Measurements from ENCODE around the gene PTAFR. TPM values are rescaled to one million over a fixed set of nuclear protein-coding genes. Genes with fewer than 3 reads are reported as not detected.
A peak's percentile ranks its signal among the peaks of the same experiment; 100 is the strongest.

Gene PTAFR
- total and polyA plus RNA-seq, 2 of the 4 experiments (the other 2 are of a cell fraction) = 0.17 to 0.18 TPM

DNA sequence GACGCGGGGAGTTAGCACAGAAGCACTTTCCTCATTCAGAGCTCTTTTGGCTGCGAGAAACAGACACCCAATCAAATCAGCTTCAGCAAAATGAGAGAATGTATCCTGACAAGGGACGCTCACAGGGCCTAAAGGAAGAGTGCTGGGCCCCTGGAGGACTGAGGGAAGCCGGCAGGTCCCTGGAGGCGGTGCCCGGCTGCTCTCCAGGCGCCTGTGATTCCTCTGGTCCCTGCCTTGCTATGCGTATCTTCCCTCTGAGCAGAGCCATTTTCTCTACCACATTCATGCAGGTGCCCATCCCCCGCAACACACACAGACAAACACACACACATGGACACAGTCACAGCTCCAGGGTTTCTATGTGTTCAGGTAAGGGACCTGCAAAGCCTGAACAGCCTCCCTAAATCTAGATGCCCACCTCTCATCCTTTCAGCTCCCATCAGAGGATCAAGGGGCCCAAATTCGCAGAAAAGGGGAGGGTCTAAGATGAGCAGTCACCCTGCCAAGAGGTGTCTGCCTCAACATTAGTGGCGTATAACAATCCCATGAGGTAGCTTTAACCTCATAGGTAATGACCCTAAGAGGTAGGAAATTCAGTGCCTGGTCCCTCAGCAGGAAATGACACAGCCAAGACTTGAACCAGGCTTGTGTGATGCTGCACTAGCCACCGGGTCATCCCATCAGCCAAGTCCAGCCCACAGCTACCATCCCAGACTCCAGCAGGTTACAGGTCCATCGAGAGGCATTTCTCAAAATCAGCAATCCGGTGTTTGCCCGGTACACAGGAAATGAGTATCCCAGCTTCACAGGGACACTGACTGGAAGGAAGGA lies 29.0 kb downstream of the PTAFR start:
- Histone ChIP-seq H2BK120ac (ENCODE audit: low read depth, low read length) (no peak overlapping the region), H3K4ac (ENCODE audit: low read depth, low read length) (no peak overlapping the region), H3K23ac (ENCODE audit: low read depth, low read length) (no peak overlapping the region), H3K9me3 (ENCODE audit: control insufficient read depth, insufficient read depth, low read length) (no peaks in the 10 kb centered on the region), H3K18ac (ENCODE audit: low read depth, low read length) (no peak overlapping the region), H3K56ac (ENCODE audit: extremely low read depth, insufficient read depth, low read length) (no peak overlapping the region), H3K9ac (ENCODE audit: low read depth, low read length) (no peak overlapping the region), H3K79me1 (ENCODE audit: low read depth in 1 of 2, low read length in 2 of 2) (no peaks in the 10 kb centered on the region), H2BK20ac (ENCODE audit: low read depth, low read length) (no peak overlapping the region), H4K20me1 (ENCODE audit: insufficient read depth, low read length) (no peaks in the 10 kb centered on the region), H3K4me1 (ENCODE audit: control insufficient read depth, insufficient read depth, low read length) (no peaks in the 10 kb centered on the region), H2BK15ac (ENCODE audit: low read depth, low read length) (no peak overlapping the region), H2BK5ac (ENCODE audit: low read depth, low read length, poor library complexity, severe bottlenecking) (no peak overlapping the region), H4K8ac (ENCODE audit: low read depth in 2 of 2, low read length in 2 of 2) (no peak overlapping the region), H4K5ac (ENCODE audit: low read depth, low read length) (no peak overlapping the region), H3K27me3 (ENCODE audit: control insufficient read depth, insufficient read depth, low read length) (no peaks in the 10 kb centered on the region), H2AFZ (replicated peaks; ENCODE audit: low read length, poor library complexity) (peak overlapping the region; percentile 37), H3K36me3 (ENCODE audit: control insufficient read depth, insufficient read depth, low read length) (no peaks in the 10 kb centered on the region), H3K4me3 (ENCODE audit: insufficient read depth, low read depth, low read length) (no peak overlapping the region), H2AK5ac (ENCODE audit: low read depth, low read length) (peak overlapping the region; percentile 20; the same call in 1 of the 2 replicates), H4K91ac (ENCODE audit: insufficient read depth, low read depth, low read length) (no peak overlapping the region), H3K14ac (replicated peaks; ENCODE audit: low read depth, low read length) (no peak overlapping the region), H3K4me2 (ENCODE audit: low read depth, low read length) (no peak overlapping the region), H3K27ac (ENCODE audit: insufficient read depth, low read length) (no peak overlapping the region), H2AK9ac (replicated peaks; ENCODE audit: low read depth, low read length, poor library complexity) (no peak overlapping the region), H3K9me1 (ENCODE audit: insufficient read depth, low read length) (0 out of 2 replicates have a peak, but pooled peaks cover 6% of the 10 kb centered on the region)
- intact Hi-C loops (cut with micrococcal nuclease) = no loop called here
- DNase-seq (no peak), ATAC-seq (ENCODE audit: low read depth) (no peak)
- no TSS peak for BruUV-seq (replicated peaks)
- dilution Hi-C loops (cut with HindIII; ENCODE audit: low sequenced_read_pairs, unreplicated experiment) = no loop called here
- ChIA-PET CTCF (interaction anchor here (0.5 to 0.8 kb wide), 2 partner anchors 16 to 234 kb away, joined by 3 to 5 read pairs; no protein-coding TSS in a partner anchor), POLR2A (ENCODE audit: unreplicated experiment) (no interaction called here)
- TF ChIP-seq NFE2L2 (IDR thresholded peaks at IDR 0.05; ENCODE audit: low read depth, low read length) (no peak), RFX5 (IDR thresholded peaks at IDR 0.05; ENCODE audit: low read depth, low read length) (no peak), BHLHE40 (IDR thresholded peaks at IDR 0.05; ENCODE audit: low read depth, low read length) (no peak), MAZ (IDR thresholded peaks at IDR 0.05; ENCODE audit: borderline replicate concordance, low read depth, low read length) (no peak), RAD21 (IDR thresholded peaks at IDR 0.05; ENCODE audit: low read length) (no peak), POLR2A (IDR thresholded peaks at IDR 0.05; ENCODE audit: low read depth, low read length) (no peak), CEBPB (IDR thresholded peaks at IDR 0.05; ENCODE audit: low read depth, low read length) (no peak), RCOR1 (IDR thresholded peaks at IDR 0.05; ENCODE audit: insufficient replicate concordance, low read length) (no peak), SMC3 (IDR thresholded peaks at IDR 0.05; ENCODE audit: low read depth, low read length) (no peak), CHD1 (IDR thresholded peaks at IDR 0.05; ENCODE audit: low read depth, low read length) (no peak), MXI1 (IDR thresholded peaks at IDR 0.05; ENCODE audit: borderline replicate concordance, low read depth, low read length) (no peak)
- TF ChIP-seq, protein P1, sequence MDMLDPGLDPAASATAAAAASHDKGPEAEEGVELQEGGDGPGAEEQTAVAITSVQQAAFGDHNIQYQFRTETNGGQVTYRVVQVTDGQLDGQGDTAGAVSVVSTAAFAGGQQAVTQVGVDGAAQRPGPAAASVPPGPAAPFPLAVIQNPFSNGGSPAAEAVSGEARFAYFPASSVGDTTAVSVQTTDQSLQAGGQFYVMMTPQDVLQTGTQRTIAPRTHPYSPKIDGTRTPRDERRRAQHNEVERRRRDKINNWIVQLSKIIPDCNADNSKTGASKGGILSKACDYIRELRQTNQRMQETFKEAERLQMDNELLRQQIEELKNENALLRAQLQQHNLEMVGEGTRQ (IDR thresholded peaks at IDR 0.05; ENCODE audit: low read depth, low read length) = no peak
- TF ChIP-seq, protein P2, sequence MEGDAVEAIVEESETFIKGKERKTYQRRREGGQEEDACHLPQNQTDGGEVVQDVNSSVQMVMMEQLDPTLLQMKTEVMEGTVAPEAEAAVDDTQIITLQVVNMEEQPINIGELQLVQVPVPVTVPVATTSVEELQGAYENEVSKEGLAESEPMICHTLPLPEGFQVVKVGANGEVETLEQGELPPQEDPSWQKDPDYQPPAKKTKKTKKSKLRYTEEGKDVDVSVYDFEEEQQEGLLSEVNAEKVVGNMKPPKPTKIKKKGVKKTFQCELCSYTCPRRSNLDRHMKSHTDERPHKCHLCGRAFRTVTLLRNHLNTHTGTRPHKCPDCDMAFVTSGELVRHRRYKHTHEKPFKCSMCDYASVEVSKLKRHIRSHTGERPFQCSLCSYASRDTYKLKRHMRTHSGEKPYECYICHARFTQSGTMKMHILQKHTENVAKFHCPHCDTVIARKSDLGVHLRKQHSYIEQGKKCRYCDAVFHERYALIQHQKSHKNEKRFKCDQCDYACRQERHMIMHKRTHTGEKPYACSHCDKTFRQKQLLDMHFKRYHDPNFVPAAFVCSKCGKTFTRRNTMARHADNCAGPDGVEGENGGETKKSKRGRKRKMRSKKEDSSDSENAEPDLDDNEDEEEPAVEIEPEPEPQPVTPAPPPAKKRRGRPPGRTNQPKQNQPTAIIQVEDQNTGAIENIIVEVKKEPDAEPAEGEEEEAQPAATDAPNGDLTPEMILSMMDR (conservative IDR thresholded peaks at IDR 0.05; ENCODE audit: low read depth, low read length) = no peak
- WGBS, 2 experiments (ENCODE audit: extremely low coverage in 2 of 2, insufficient read length in 1 of 2) = 43% methylated on average over 4 of the region's 16 CpGs; no CpG with 5 or more reads in 1 of the 2 experiments
- in situ Hi-C loops (cut with MboI; ENCODE audit: low sequenced_read_pairs) = no loop called here
